Retina (tissue), 1 donor: ENCODE measurements around the gene PHTF2.

Experiments
- DNase-seq: peaks from one replicate; pipeline ENCODE4 v3.0.0-alpha.2; 2016

The PHTF2 gene

DNA sequence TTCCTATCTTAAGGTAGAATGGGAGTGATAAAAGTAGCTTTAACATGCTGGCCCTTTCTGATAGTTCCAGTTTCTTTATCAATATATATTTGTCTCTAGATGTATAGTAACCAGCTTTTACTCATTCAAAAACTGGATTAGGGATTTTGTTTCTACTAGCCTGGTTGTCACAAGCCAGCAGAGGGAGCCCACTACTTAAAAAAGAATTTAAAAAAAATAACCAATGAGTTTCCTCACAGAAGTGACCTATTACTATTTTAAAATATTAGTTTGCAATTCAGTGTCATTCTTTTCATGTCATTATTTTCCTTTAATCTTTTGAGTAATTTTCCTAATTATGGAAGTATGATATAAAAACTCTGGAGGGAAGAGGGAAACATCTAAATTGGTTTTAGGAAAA lies 142.1 kb downstream of the PHTF2 start:
- peak; percentile 29 for DNase-seq

DNA sequence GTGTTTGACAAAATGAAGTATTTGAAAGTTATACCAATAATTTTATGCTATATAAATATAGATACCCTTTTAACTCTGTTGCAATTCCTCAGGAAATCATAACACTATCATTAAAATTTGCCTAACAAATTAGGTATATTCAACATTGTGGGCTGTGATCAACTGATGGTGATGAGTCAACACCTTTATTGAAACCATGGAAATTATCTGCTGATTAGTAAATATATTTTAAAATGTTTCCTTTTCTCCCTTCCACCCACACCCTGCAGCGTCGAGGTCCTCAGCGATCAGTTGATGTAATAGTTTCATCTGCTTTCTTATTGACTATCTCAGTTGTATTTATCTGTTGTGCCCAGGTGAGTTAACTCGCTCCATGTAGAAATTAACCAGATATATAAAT lies 143.9 kb downstream of the PHTF2 start:
- DNase-seq, result no peak

- DNase-seq, result no peak
Measured at GRCh38 chr7:77944183-77945182, 145.9 kb downstream of the PHTF2 start.

DNA sequence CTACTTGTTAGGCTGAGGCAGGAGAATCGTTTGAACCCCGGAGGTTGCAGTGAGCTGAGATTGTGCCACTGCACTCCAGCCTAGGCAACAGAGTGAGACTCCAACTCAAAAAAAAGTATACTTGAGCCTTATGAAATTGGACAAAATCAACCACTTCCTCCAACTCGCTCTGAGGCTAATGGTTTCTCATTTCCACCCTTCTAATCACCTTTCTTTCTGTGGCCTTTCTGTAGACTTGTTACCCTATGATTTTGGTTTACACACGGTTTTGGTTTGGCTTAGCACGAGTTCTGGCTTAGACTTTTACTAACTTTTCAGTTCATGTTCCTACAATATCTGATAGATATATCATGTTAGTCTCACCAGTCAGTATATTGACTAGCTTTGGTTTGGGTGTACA lies 152.0 kb downstream of the PHTF2 start:
- no peak for DNase-seq

DNA sequence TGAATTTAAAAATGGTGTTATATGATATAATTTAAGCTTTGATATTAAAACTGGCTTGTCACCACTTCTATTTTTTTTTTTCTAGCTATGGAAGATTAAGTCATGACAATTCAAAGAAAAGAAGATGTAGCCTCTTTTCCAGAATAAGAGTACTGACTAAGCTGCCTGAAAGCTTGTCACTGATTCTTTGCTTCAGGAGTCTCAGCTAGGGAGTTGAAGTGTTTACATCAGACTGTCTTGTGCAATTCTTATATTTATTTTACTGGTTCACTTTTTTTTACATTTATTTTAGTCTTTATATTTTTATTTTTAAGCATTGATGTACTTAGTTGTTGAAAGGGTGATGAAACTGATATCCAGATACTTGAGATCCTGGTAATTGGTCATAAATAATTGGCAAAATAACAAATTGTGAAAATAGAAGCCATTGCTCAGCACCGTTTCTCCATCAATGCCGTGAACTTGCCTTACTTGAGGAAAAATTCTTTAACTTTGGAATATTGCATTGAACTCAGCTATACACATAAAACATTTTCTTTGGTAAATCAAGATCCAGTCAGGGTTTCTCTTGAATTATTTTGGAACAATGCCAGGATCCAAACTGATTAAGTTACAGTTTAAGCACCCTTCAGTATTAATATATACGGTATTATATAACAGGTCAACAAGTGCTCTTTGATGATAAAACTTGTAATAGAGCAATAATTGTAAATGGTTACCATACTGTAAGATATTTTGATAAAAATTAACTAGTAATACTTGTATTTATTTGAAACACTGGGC lies 156.4 kb downstream of the PHTF2 start:
- no peak for DNase-seq

DNA sequence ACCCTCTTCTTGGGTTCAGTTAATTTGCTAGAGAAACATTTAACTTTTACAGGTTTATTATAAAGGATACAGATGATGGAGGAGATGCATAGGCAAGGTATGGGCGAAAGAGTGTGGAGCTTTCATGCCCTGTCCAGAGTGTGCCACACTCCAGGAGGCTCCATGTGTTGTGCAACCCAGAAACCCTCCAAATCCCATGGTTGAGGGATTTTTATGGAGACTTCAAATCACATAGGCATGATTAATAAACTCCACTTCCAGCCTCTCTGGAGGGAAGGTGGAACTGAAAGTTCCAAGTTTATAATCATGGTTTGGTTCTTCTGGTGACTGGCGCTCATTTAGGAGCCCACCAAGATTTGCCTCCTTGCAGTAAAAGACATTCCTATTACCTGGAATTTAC lies 159.9 kb downstream of the PHTF2 start:
- DNase-seq, result no peak

- DNase-seq, result no peak
Measured at GRCh38 chr7:77959080-77959479, 160.5 kb downstream of the PHTF2 start.

- no peak for DNase-seq
Measured at GRCh38 chr7:77960336-77960735, 161.8 kb downstream of the PHTF2 start.

DNA sequence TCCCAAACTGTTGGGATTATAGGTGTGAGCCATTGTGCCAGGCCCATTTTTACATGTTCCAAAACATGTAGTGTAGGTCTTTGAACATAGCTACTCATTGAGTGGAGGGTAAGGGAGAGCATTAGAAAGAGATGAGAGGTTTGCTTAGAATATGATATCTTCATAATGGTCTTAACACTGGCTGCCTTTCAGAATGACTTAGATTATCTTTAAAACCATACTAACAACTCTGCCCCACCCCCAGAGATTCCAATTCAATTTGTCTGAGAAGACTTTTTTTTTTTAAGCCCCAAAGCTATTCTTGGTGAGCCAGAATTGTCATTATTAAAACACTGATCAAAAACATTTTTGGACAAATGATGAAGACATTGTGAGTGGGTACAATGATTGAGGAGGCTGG lies 168.9 kb downstream of the PHTF2 start:
- DNase-seq, result no peak

DNA sequence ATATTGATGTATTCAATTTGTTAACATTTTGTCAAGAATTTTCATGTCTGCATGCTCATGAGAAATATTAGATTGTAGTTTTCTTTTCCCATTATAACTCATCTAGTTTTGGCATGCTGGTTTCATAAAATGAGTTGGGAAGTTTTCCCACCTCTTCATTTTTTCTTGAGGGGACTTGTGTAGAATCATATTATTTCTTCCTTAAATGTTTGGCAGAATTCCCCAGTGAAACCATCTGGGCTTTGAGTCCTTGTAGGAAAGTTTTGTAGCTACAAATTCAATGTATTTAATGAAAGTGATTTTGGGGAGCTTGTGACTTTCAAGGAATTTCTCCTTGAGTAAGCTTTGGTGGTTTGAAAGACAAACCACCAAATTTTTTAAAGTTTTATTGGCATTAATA lies 173.2 kb downstream of the PHTF2 start:
- no peak for DNase-seq

DNA sequence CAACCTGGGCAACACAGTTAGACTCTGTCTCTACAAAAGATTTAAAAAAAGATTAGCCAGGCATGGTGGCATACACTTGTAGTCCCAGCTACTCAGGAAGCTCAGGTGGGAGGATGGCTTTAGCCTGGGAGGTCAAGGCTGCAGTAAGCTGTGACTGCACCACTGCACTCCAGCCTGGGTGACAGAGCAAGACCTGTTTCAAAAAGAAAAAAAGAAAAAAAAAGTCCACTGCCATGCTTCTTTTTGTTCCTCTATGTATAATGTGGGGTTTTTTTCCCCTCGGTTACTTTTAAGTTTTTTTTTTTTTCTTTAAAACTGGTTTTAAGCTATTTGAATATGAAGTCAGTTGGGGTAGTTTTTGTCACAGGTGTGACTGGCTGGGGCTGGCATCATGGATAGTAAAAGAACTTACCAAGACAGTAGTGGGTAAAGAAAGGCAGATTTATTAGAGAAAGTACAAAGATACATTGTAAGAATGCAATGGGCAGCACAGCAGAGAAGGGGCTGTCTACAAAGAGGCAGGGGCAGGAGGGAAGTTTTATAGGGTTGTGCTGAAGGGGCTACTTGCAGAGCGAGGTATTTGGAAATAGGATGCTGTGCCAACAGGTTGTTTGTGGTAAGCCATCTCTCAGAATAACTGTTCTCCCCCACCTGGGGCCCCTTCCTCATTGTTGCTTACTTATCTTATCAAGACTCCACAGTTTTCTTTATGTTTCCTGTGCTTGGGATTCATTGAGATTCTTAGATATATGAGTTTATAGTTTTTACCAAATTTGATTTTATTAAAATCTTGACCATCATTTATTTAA lies 177.3 kb downstream of the PHTF2 start:
- DNase-seq, result no peak

GRCh38 chr7:77979219-77979618 lies 180.6 kb downstream of the PHTF2 start:
- no peak for DNase-seq

DNA sequence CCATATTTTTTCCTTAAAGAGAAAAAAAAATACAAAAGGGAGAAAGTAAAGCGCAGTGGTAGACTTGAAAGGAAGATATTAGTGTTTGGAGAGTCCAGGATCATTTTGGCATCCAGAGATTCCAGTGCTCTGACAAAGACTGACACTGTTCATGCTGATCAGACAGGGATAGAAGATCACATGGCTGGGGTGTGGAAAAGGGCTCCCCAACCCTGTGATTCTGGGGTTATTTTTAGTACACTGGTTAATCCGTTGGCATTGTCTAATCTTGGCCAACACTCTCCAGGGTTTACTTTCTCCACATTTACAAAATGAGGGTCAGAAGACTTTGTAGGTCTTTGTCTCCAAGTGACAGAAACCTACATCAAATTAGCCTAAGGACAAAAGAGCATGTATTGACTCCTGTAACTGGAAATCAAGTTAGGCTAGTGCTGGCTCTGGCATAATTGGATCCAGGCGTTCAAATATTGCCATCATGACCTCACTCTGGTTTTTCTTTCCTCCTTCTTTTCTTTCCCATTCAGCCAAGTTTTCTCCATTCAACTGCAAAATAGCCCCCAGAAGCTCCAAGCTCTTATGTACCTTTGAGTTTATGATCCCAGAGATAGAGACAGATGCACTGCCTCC lies 181.6 kb downstream of the PHTF2 start:
- no peak for DNase-seq

GRCh38 chr7:77982926-77983550 lies 184.5 kb downstream of the PHTF2 start:
- DNase-seq, result no peak

- DNase-seq, result no peak
Measured at GRCh38 chr7:77983973-77984372, 185.4 kb downstream of the PHTF2 start.

DNA sequence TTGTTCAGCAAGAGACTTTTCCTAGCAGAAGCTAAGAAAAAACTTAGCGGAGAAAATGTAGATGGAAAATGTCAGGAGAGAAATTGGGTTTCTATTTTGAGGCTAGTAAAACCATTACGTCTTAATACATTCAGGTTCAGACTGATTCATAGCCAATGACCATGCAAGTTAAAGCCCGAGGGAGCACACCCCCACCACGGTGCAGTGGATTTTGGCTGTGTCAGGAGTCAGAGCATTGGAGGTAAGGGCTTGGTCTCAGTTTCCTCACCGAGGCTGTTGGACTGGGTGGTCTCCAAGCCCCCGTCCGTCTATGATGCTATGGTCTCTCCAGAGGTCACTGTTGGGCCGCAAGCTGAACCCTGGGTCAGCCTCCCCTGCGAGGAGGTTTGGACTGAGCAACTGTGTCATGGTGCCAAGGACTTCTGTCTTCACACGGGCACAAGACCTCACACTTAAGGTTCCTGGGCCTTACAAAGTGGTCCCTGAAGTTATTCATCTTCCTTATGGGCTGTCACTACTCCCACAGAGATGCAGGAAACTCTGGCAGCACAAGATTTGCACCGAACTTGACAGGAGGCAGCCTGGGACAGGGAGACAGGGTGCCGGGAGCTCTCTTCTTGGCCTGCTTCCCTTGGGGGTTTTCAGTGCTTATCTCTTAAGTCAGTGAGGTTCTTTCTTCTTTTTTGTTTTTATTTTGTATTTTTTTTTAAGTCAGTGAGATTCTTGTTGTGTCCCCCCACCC lies 186.8 kb downstream of the PHTF2 start:
- DNase-seq, result no peak

DNA sequence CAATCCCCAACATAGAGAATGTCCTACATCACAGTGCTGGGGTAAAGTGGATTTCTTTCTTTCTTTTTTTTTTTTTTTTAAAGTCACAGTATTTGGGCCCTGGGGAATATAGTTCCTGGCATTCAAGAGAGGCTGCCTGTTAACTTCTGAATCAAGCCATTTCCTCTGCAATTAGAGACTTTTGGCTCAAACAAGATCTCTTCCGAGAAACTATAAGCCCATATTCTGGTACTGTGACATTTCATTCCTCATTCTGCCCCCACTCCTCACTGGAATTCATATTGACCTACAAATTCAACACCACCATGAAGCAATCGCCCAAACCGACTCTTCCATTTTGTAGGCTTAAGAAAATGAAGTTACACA lies 187.4 kb downstream of the PHTF2 start:
- no peak for DNase-seq

- DNase-seq, result no peak
Measured at GRCh38 chr7:77989981-77990566, 191.5 kb downstream of the PHTF2 start.

DNA sequence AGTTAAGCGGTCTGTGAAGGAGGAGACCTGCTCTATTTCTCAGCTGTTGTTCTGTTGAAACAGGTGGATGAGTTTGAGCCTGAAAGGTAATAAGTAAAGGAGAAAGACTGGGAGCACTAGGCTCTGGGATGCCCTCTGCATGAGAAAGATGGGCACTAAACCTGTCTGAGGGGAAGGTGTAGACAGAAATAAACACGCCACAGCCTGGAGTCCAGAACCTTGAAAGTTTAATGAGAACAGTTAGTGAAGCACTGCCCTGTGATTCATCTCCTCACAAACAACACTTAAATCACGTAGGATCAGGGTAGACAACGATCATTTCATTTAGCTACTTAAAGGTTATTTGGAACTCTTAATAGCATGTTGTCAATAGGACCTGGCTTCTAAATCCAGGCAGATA lies 193.1 kb downstream of the PHTF2 start:
- no peak for DNase-seq

GRCh38 chr7:77993838-77994237 lies 195.3 kb downstream of the PHTF2 start:
- DNase-seq, result no peak

GRCh38 chr7:77995717-77996116 lies 197.1 kb downstream of the PHTF2 start:
- DNase-seq, result no peak
